Measurements from ENCODE around the gene PPIP5K2. TPM values are rescaled to one million over a fixed set of nuclear protein-coding genes. Genes with fewer than 3 reads are reported as not detected.
A peak's percentile ranks its signal among the peaks of the same experiment; 100 is the strongest.

Gene PPIP5K2
- total RNA-seq, 1 donor from 2014 or later, result 67.7 TPM

DNA sequence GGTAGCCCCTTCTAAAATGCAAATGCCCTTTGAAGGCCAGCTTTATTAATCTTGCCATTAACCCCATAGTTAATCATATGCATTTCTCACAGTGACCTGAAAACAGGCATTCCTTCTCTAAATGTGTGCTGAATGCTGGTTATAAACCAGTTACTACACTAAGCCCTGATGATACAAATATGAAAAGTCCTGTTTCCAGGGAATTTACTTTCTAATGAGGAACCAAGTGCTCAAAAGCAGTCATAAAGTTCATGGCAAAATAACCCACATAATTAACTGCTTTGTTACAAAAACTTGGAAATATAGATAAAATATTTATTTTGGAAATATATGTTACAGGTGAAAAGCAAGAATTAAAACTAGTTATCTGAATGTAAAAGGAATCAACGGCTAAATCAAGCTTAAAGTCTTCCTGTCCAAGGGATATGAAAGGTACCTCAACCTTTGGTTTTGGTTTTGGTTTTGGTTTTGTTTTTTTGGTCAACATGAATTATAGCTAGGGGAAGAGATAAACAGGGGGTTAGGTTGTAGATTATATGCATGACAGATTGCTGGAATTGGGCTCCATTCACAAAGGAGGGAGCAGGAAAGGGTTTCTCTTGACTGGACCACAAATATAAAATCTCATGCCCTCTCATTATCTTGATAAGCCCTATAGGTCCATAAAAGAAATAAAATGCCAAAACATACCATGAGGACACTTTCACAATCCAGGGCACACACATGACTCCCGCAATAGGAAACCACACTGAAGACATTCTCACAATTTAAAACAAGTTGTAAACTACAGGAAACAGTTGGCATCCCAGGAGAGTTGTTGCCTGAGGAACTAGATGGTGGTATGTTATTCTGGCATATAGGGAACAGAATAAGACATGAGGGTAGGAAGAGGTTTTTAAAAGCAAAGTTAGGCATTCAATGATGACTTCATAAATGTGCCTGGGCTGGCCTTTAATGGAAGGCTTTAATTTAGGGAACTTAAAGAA lies 91.8 kb downstream of the PPIP5K2 start:
- H3K4me1 Mint-ChIP-seq (ENCODE audit: low read depth, unreplicated experiment), result peaks cover 20% of the 10 kb centered on the region
- DNase-seq (ENCODE audit: low read depth), result no peak
- Histone ChIP-seq H3K4me2 (ENCODE audit: low read length) (no peak overlapping the region), H3K27ac (ENCODE audit: low read depth, low read length) (no peak overlapping the region), H3K36me3 (ENCODE audit: insufficient read depth, low read length) (no peaks in the 10 kb centered on the region), H2AFZ (ENCODE audit: low read depth, low read length) (no peak overlapping the region), H3K9me3 (ENCODE audit: insufficient read depth, low read depth, low read length) (no peaks in the 10 kb centered on the region), H3K4me1 (ENCODE audit: insufficient read depth, low read length) (no peaks in the 10 kb centered on the region), H3K9ac (ENCODE audit: low read length) (no peak overlapping the region), H4K20me1 (ENCODE audit: insufficient read depth, low read length) (no peaks in the 10 kb centered on the region), H3K4me3 (ENCODE audit: insufficient read depth, low read depth, low read length) (no peak overlapping the region), H3K79me2 (ENCODE audit: insufficient read depth, low read length) (no peaks in the 10 kb centered on the region), H3K27me3 (ENCODE audit: insufficient read depth, low read length) (no peaks in the 10 kb centered on the region)
- no peak overlapping the region for H3K4me3 Mint-ChIP-seq (ENCODE audit: unreplicated experiment)
- peaks cover 1% of the 10 kb centered on the region for H3K9me3 Mint-ChIP-seq (ENCODE audit: unreplicated experiment)
- peaks cover 2% of the 10 kb centered on the region for H3K36me3 Mint-ChIP-seq (ENCODE audit: low read depth, unreplicated experiment)
- TF ChIP-seq CTCF (IDR thresholded peaks at IDR 0.05; ENCODE audit: insufficient read depth, low read depth, low read length), result no peak
- no peak for TF ChIP-seq EZH2 (IDR thresholded peaks at IDR 0.05; ENCODE audit: insufficient read depth, low read length)
- no peak for FAIRE-seq
- no peaks in the 10 kb centered on the region for H3K27me3 Mint-ChIP-seq (ENCODE audit: low read depth, unreplicated experiment)
- H3K27ac Mint-ChIP-seq (ENCODE audit: unreplicated experiment), result no peak overlapping the region

GRCh38 chr5:103216137-103216536 lies 96.0 kb downstream of the PPIP5K2 start:
- no peak overlapping the region for H3K4me2 ChIP-seq (ENCODE audit: low read length)
- no peaks in the 10 kb centered on the region for H4K20me1 ChIP-seq (ENCODE audit: insufficient read depth, low read length)
- H3K27ac Mint-ChIP-seq (ENCODE audit: unreplicated experiment), result peak overlapping the region; percentile 87
- no peaks in the 10 kb centered on the region for H3K27me3 ChIP-seq (ENCODE audit: insufficient read depth, low read length)
- no peaks in the 10 kb centered on the region for H3K36me3 Mint-ChIP-seq (ENCODE audit: low read depth, unreplicated experiment)
- no peaks in the 10 kb centered on the region for H3K27me3 Mint-ChIP-seq (ENCODE audit: low read depth, unreplicated experiment)
- no peaks in the 10 kb centered on the region for H3K79me2 ChIP-seq (ENCODE audit: insufficient read depth, low read length)
- H3K9ac ChIP-seq (ENCODE audit: low read length), result no peak overlapping the region
- H3K9me3 Mint-ChIP-seq (ENCODE audit: unreplicated experiment), result peaks cover 4% of the 10 kb centered on the region
- H3K4me1 ChIP-seq (ENCODE audit: insufficient read depth, low read length), result peaks cover 3% of the 10 kb centered on the region
- no peaks in the 10 kb centered on the region for H3K9me3 ChIP-seq (ENCODE audit: insufficient read depth, low read depth, low read length)
- DNase-seq (ENCODE audit: low read depth), result no peak
- no peak overlapping the region for H3K27ac ChIP-seq (ENCODE audit: low read depth, low read length)
- TF ChIP-seq CTCF (IDR thresholded peaks at IDR 0.05; ENCODE audit: insufficient read depth, low read depth, low read length) (no peak), EZH2 (IDR thresholded peaks at IDR 0.05; ENCODE audit: insufficient read depth, low read length) (no peak)
- no peak overlapping the region for H3K4me3 ChIP-seq (ENCODE audit: insufficient read depth, low read depth, low read length)
- peaks cover 13% of the 10 kb centered on the region for H3K4me1 Mint-ChIP-seq (ENCODE audit: low read depth, unreplicated experiment)
- H2AFZ ChIP-seq (ENCODE audit: low read depth, low read length), result no peak overlapping the region
- no peaks in the 10 kb centered on the region for H3K36me3 ChIP-seq (ENCODE audit: insufficient read depth, low read length)
- no peak overlapping the region for H3K4me3 Mint-ChIP-seq (ENCODE audit: unreplicated experiment)
- FAIRE-seq, result no peak

- Histone ChIP-seq H3K27ac (ENCODE audit: low read depth, low read length) (no peak overlapping the region), H3K4me1 (ENCODE audit: insufficient read depth, low read length) (peaks cover 3% of the 10 kb centered on the region), H3K36me3 (ENCODE audit: insufficient read depth, low read length) (no peaks in the 10 kb centered on the region), H2AFZ (ENCODE audit: low read depth, low read length) (no peak overlapping the region), H3K4me2 (ENCODE audit: low read length) (no peak overlapping the region), H4K20me1 (ENCODE audit: insufficient read depth, low read length) (no peaks in the 10 kb centered on the region), H3K27me3 (ENCODE audit: insufficient read depth, low read length) (no peaks in the 10 kb centered on the region), H3K4me3 (ENCODE audit: insufficient read depth, low read depth, low read length) (no peak overlapping the region), H3K9ac (ENCODE audit: low read length) (no peak overlapping the region), H3K9me3 (ENCODE audit: insufficient read depth, low read depth, low read length) (no peaks in the 10 kb centered on the region), H3K79me2 (ENCODE audit: insufficient read depth, low read length) (no peaks in the 10 kb centered on the region)
- FAIRE-seq, result no peak
- Mint-ChIP-seq H3K4me3 (ENCODE audit: unreplicated experiment) (no peak overlapping the region), H3K9me3 (ENCODE audit: unreplicated experiment) (peaks cover 4% of the 10 kb centered on the region), H3K27ac (ENCODE audit: unreplicated experiment) (no peak overlapping the region), H3K4me1 (ENCODE audit: low read depth, unreplicated experiment) (peaks cover 8% of the 10 kb centered on the region), H3K36me3 (ENCODE audit: low read depth, unreplicated experiment) (no peaks in the 10 kb centered on the region), H3K27me3 (ENCODE audit: low read depth, unreplicated experiment) (no peaks in the 10 kb centered on the region)
- DNase-seq (ENCODE audit: low read depth), result no peak
- TF ChIP-seq CTCF (IDR thresholded peaks at IDR 0.05; ENCODE audit: insufficient read depth, low read depth, low read length) (no peak), EZH2 (IDR thresholded peaks at IDR 0.05; ENCODE audit: insufficient read depth, low read length) (no peak)
Observed at GRCh38 chr5:103216697-103217096, 96.6 kb downstream of the PPIP5K2 start.

All from astrocyte (in vitro differentiated cells and primary cell).